Progenitor cell of endocrine pancreas (in vitro differentiated cells): ENCODE results near the gene FANCE. TPM values are rescaled to one million over a fixed set of nuclear protein-coding genes. Genes with fewer than 3 reads are reported as not detected.
A peak's percentile ranks its signal among the peaks of the same experiment; 100 is the strongest.

ENCODE experiments used
- DNase-seq: peaks from one replicate; pipeline ENCODE4 v3.0.0; 2021; ENCODE audit warnings: low spot score; ENCODE audit not compliant: unreplicated experiment
- H3K27ac Mint-ChIP-seq: 2 replicates; pipeline ENCODE4 v1.8.0; 2021; ENCODE audit warnings: mild to moderate bottlenecking, moderate library complexity, mixed read lengths
- H3K27me3 Mint-ChIP-seq: 2 replicates; pipeline ENCODE4 v1.8.0; 2021; ENCODE audit warnings: mixed read lengths
- H3K36me3 Mint-ChIP-seq: 2 replicates; pipeline ENCODE4 v1.8.0; 2022; ENCODE audit warnings: mixed read lengths; ENCODE audit not compliant: insufficient read depth
- H3K4me1 Mint-ChIP-seq: 2 replicates; pipeline ENCODE4 v1.8.0; 2021; ENCODE audit warnings: low read depth, mixed read lengths
- H3K4me3 Mint-ChIP-seq: 2 replicates; pipeline ENCODE4 v1.8.0; 2021; ENCODE audit warnings: low read depth, mild to moderate bottlenecking, moderate library complexity, mixed read lengths
- H3K9me3 Mint-ChIP-seq: 2 replicates; pipeline ENCODE4 v1.8.0; 2021; ENCODE audit warnings: low read depth, mixed read lengths
- CTCF ChIP-seq: fragments of 200-600 bp; sonication (generic); IDR thresholded peaks from one replicate; pipeline ENCODE4 v1.5.0; 2021; ENCODE audit warnings: antibody characterized with exemption, mild to moderate bottlenecking; ENCODE audit not compliant: unreplicated experiment
- long read RNA-seq: library from polyadenylated mRNA; unstranded; transcript quantifications from one replicate; pipeline ENCODE4 v2.0.0, GENCODE V29; 2020
- total RNA-seq: library from RNA; stranded (reverse); gene quantifications from 2 replicates; pipeline ENCODE4 v1.2.1, GENCODE V29; 2021

FANCE gene
- total RNA-seq = 9.3 and 10.6 TPM in 2 replicates
- long read RNA-seq, partial matches to known transcripts = 2 of 3 reads
- long read RNA-seq, other reads (novel, unspliced or antisense) = 1 of 3 reads

GRCh38 chr6:35452183-35453090 is at the start of gene FANCE:
Gene FANCE, plus strand, starts transcription at chr6:35452338. Its CDS starts 208 bp downstream, at chr6:35452546.
- peaks cover 7% of the 10 kb centered on the region for H3K4me1 Mint-ChIP-seq
- H3K4me3 Mint-ChIP-seq = peak within 1 kb of the TSS; percentile 72
- TF ChIP-seq CTCF = no peak
- H3K27me3 Mint-ChIP-seq = peaks cover 21% of the 10 kb centered on the region
- peak within 1 kb of the TSS; percentile 49 for H3K27ac Mint-ChIP-seq
- peaks cover 11% of the 10 kb centered on the region for H3K36me3 Mint-ChIP-seq
- DNase-seq = peak; percentile 99
- no peaks in the 10 kb centered on the region for H3K9me3 Mint-ChIP-seq

GRCh38 chr6:35402856-35403191 is 49.3 kb upstream of the FANCE start:
- peaks cover 1% of the 10 kb centered on the region for H3K36me3 Mint-ChIP-seq
- peaks cover 14% of the 10 kb centered on the region for H3K4me1 Mint-ChIP-seq
- TF ChIP-seq CTCF = no peak
- DNase-seq = no peak
- H3K9me3 Mint-ChIP-seq = no peaks in the 10 kb centered on the region
- peak overlapping the region; percentile 49 for H3K27ac Mint-ChIP-seq
- no peak overlapping the region for H3K4me3 Mint-ChIP-seq
- no peaks in the 10 kb centered on the region for H3K27me3 Mint-ChIP-seq

- no peaks in the 10 kb centered on the region for H3K27me3 Mint-ChIP-seq
- peaks cover 14% of the 10 kb centered on the region for H3K4me1 Mint-ChIP-seq
- TF ChIP-seq CTCF = no peak
- H3K4me3 Mint-ChIP-seq = no peak overlapping the region
- no peaks in the 10 kb centered on the region for H3K36me3 Mint-ChIP-seq
- no peaks in the 10 kb centered on the region for H3K9me3 Mint-ChIP-seq
- no peak for DNase-seq
- H3K27ac Mint-ChIP-seq = peak overlapping the region; percentile 56
Observed at GRCh38 chr6:35403544-35404442, 48.3 kb upstream of the FANCE start.

GRCh38 chr6:35406711-35407485 is 45.2 kb upstream of the FANCE start:
- Mint-ChIP-seq H3K27me3 (no peaks in the 10 kb centered on the region), H3K9me3 (no peaks in the 10 kb centered on the region), H3K4me1 (peaks cover 13% of the 10 kb centered on the region), H3K36me3 (peaks cover 2% of the 10 kb centered on the region), H3K4me3 (no peak overlapping the region), H3K27ac (no peak overlapping the region)
- TF ChIP-seq CTCF = no peak
- no peak for DNase-seq

- no peak for TF ChIP-seq CTCF
- H3K4me1 Mint-ChIP-seq = no peaks in the 10 kb centered on the region
- H3K9me3 Mint-ChIP-seq = no peaks in the 10 kb centered on the region
- H3K27me3 Mint-ChIP-seq = no peaks in the 10 kb centered on the region
- H3K4me3 Mint-ChIP-seq = no peak overlapping the region
- no peak for DNase-seq
- no peak overlapping the region for H3K27ac Mint-ChIP-seq
- H3K36me3 Mint-ChIP-seq = peaks cover 4% of the 10 kb centered on the region
Observed at GRCh38 chr6:35409245-35409644, 42.9 kb upstream of the FANCE start.
